ENCODE measurements around the gene EPS8L3. TPM values are rescaled to one million over a fixed set of nuclear protein-coding genes. Genes with fewer than 3 reads are reported as not detected.

Gene EPS8L3
- total and polyA plus RNA-seq, 2 of the 8 experiments (the other 6 are each of a cell fraction or from before 2014, with no cell fraction given), result not detected

- peaks cover 0 to 8% (median 5%) of the 10 kb centered on the region in 4 experiments; a peak in 5 of 7 replicates for H3K4me1 ChIP-seq (replicated peaks in 1 of 4; ENCODE audit: control insufficient read depth in 3 of 4, insufficient read depth in 4 of 4, low read length in 3 of 4)
- H4K5ac ChIP-seq (ENCODE audit: insufficient read length, low read depth, low read length), result no peak within 1 kb of the TSS
- H3K27ac ChIP-seq (ENCODE audit: low read depth, low read length), result no peak within 1 kb of the TSS; the same call in 1 of the 2 replicates
- no peak within 1 kb of the TSS for H3K4ac ChIP-seq (replicated peaks; ENCODE audit: insufficient read length, low read depth, low read length)
- 11% methylated on average over 10 of the region's 10 CpGs; no CpG with 5 or more reads in 1 of the 2 experiments for WGBS, 2 experiments (ENCODE audit: extremely low coverage in 1 of 2, insufficient coverage in 1 of 2, insufficient read length in 1 of 2, insufficient replicate concordance in 2 of 2, low coverage in 1 of 2, low lambda C conversion rate in 2 of 2, missing lambda C conversion rate in 1 of 2)
- H3K79me1 ChIP-seq (ENCODE audit: low read depth, low read length), result no peaks in the 10 kb centered on the region
- H3K56ac ChIP-seq (replicated peaks; ENCODE audit: insufficient read length, low read depth, low read length), result no peak within 1 kb of the TSS
- no peak for FAIRE-seq
- no peak within 1 kb of the TSS for H4K91ac ChIP-seq (replicated peaks; ENCODE audit: insufficient read length, low read length)
- no peak within 1 kb of the TSS for H2BK120ac ChIP-seq (replicated peaks; ENCODE audit: low read depth, low read length)
- H2BK5ac ChIP-seq (ENCODE audit: low read depth, low read length), result peak within 1 kb of the TSS; percentile 18; the same call in 1 of the 2 replicates
- peak within 1 kb of the TSS; percentile 80 for H3K18ac ChIP-seq (ENCODE audit: extremely low read depth, low read length)
- peak within 1 kb of the TSS in 3 of 4 experiments; percentile 42 to 47 (median 44); a peak in 5 of 7 replicates for H3K9ac ChIP-seq (replicated peaks in 1 of 4; ENCODE audit: extremely low read depth in 1 of 4, low read depth in 3 of 4, low read length in 3 of 4)
- DNase-seq (ENCODE audit: low read depth in 1 of 2, low spot score in 2 of 2), result no peak
- H3K14ac ChIP-seq (ENCODE audit: insufficient read length), result no peak within 1 kb of the TSS
- H3K27me3 ChIP-seq (replicated peaks in 1 of 4; ENCODE audit: control insufficient read depth in 3 of 4, extremely low read depth in 1 of 4, insufficient read depth in 3 of 4, low read length in 3 of 4), result peaks cover 5 to 28% (median 27%) of the 10 kb centered on the region in 4 experiments
- H4K20me1 ChIP-seq (replicated peaks in 1 of 2; ENCODE audit: control insufficient read depth in 1 of 2, insufficient read depth in 2 of 2, low read length in 2 of 2), result no peaks in the 10 kb centered on the region
- peak within 1 kb of the TSS; percentile 97 for H2BK15ac ChIP-seq (ENCODE audit: low read length)
- no peaks in the 10 kb centered on the region for H3K79me2 ChIP-seq (ENCODE audit: control insufficient read depth in 1 of 2, insufficient read depth in 2 of 2, low read length in 2 of 2)
- H4K8ac ChIP-seq (ENCODE audit: extremely low read depth, insufficient read depth, low read length), result peak within 1 kb of the TSS; percentile 35
- H2BK20ac ChIP-seq (ENCODE audit: low read length), result peak within 1 kb of the TSS; percentile 61; the same call in 1 of the 2 replicates
- H2AFZ ChIP-seq (ENCODE audit: low read length), result peak within 1 kb of the TSS; percentile 94
- no peak within 1 kb of the TSS for H3K23ac ChIP-seq (ENCODE audit: insufficient read length)
- ChIA-PET CTCF (ENCODE audit: partially characterized antibody) (interaction anchor here (0.9 to 3.9 kb wide), 4 partner anchors 22 to 100 kb away, joined by 3 to 18 read pairs (median 4); no protein-coding TSS in a partner anchor), POLR2A (ENCODE audit: partially characterized antibody) (interaction anchor here (0.8 to 2.0 kb wide), 2 partner anchors 9 to 18 kb away, joined by 3 to 9 read pairs; no protein-coding TSS in a partner anchor)
- no peaks in the 10 kb centered on the region for H3K36me3 ChIP-seq (ENCODE audit: control insufficient read depth in 2 of 4, insufficient read depth in 4 of 4, low read length in 3 of 4)
- H3K9me3 ChIP-seq (ENCODE audit: insufficient read depth in 2 of 2, low read depth in 1 of 2, low read length in 1 of 2), result no peaks in the 10 kb centered on the region
- H3K4me3 ChIP-seq (ENCODE audit: extremely low read depth in 1 of 4, insufficient read depth in 2 of 4, low read depth in 3 of 4, low read length in 4 of 4), result peak within 1 kb of the TSS; percentile 65 to 79 (median 70)
- peak within 1 kb of the TSS; percentile 88 to 99 for H3K4me2 ChIP-seq (ENCODE audit: insufficient read depth in 1 of 2, low read depth in 2 of 2, low read length in 2 of 2)
- peak within 1 kb of the TSS; percentile 68; the same call in 1 of the 2 replicates for H2BK12ac ChIP-seq (ENCODE audit: low read depth, low read length)
- H2AK5ac ChIP-seq (ENCODE audit: low read depth, low read length), result no peak within 1 kb of the TSS
- peaks cover 12% of the 10 kb centered on the region; the same call in 1 of the 2 replicates for H3K23me2 ChIP-seq (ENCODE audit: low read depth, low read length)
- TF ChIP-seq NANOG (IDR thresholded peaks at IDR 0.05; ENCODE audit: insufficient read depth, low read depth, low read length, poor library complexity, severe bottlenecking) (no peak), CEBPB (IDR thresholded peaks at IDR 0.05; ENCODE audit: low read depth, low read length) (no peak), FOSL1 (IDR thresholded peaks at IDR 0.05; ENCODE audit: insufficient read depth, low read depth, low read length) (no peak), PHF8 (conservative IDR thresholded peaks at IDR 0.05; ENCODE audit: low read depth, low read length) (no peak), CTCF (IDR thresholded peaks at IDR 0.05; ENCODE audit: control extremely low read depth in 1 of 3, insufficient read depth in 1 of 3, low read depth in 1 of 3, low read length in 3 of 3) (no peak), SP2 (IDR thresholded peaks at IDR 0.05; ENCODE audit: low read length) (no peak), CBX8 (IDR thresholded peaks at IDR 0.05; ENCODE audit: borderline replicate concordance, low read depth, low read length) (no peak), TAF1 (IDR thresholded peaks at IDR 0.05; ENCODE audit: low read depth, low read length) (no peak), BCL11A (IDR thresholded peaks at IDR 0.05; ENCODE audit: low read depth in 2 of 2, low read length in 2 of 2) (no peak)
Measured at GRCh38 chr1:109740615-109741373, 22.9 kb downstream of the EPS8L3 start, which contains the start of gene GSTM3. Gene GSTM3 (minus strand): TSS chr1:109741038. CDS start chr1:109740287, 751 bp downstream.

Data from H1 (cell line).